Keratinocyte (primary cell): Measurements from ENCODE around the gene NOTCH3. TPM values are rescaled to one million over a fixed set of nuclear protein-coding genes. Genes with fewer than 3 reads are reported as not detected.

ENCODE experiments used
- DNase-seq: peaks from one replicate; pipeline ENCODE4 v3.0.0-alpha.2; 2011; ENCODE audit warnings: low read depth, missing footprints, low spot score
- FAIRE-seq: peaks from 2 replicates; lab custom pipeline; 2011; peaks lifted over from hg19 to GRCh38; lab: Jason Lieb, UNC
- H2AFZ ChIP-seq: 2 replicates; pipeline ENCODE4 v1.6.0; 2012; ENCODE audit warnings: low read length, control low read depth, inconsistent platforms; ENCODE audit not compliant: control insufficient read depth
- H3K27ac ChIP-seq: 2 replicates; pipeline ENCODE4 v1.5.1; 2011; ENCODE audit warnings: low read length; ENCODE audit not compliant: control insufficient read depth, insufficient read depth
- H3K27me3 ChIP-seq: 3 replicates; pipeline ENCODE4 v1.6.0; 2011; ENCODE audit warnings: low read length; ENCODE audit not compliant: control insufficient read depth, insufficient read depth; ENCODE audit errors: extremely low read depth
- H3K36me3 ChIP-seq, 2 experiments: 2 replicates in 1 of 2; 3 replicates in 1 of 2; pipeline ENCODE4 v1.5.1; 2011; ENCODE audit warnings: low read length in 2 of 2, mild to moderate bottlenecking in 1 of 2; ENCODE audit not compliant: control insufficient read depth in 2 of 2, insufficient read depth in 2 of 2; ENCODE audit errors: extremely low read depth in 1 of 2
- H3K4me1 ChIP-seq: 3 replicates; pipeline ENCODE4 v1.5.1; 2011; ENCODE audit warnings: low read length; ENCODE audit not compliant: control insufficient read depth, insufficient read depth; ENCODE audit errors: extremely low read depth
- H3K4me2 ChIP-seq: 3 replicates; pipeline ENCODE4 v1.6.0; 2011; ENCODE audit warnings: low read depth, low read length; ENCODE audit not compliant: control insufficient read depth, insufficient read depth; ENCODE audit errors: extremely low read depth
- H3K4me3 ChIP-seq, 3 experiments: fragments of 200-600 bp in 1 of 3; sonication (generic) in 1 of 3; 2 replicates in 2 of 3; 3 replicates in 1 of 3; pipeline ENCODE4 v1.5.1; 2011 to 2016; ENCODE audit warnings: low read length in 3 of 3, mild to moderate bottlenecking in 3 of 3, control low read depth in 2 of 3, inconsistent platforms in 1 of 3, low read depth in 1 of 3, mixed read lengths in 1 of 3, mixed run types in 1 of 3, moderate library complexity in 1 of 3; ENCODE audit not compliant: control insufficient read depth in 2 of 3, insufficient read depth in 2 of 3; ENCODE audit errors: extremely low read depth in 1 of 3
- H3K79me2 ChIP-seq: 2 replicates; pipeline ENCODE4 v1.6.0; 2012; ENCODE audit warnings: low read length; ENCODE audit not compliant: control insufficient read depth, insufficient read depth
- H3K9ac ChIP-seq: 3 replicates; pipeline ENCODE4 v1.6.0; 2011; ENCODE audit warnings: low read length; ENCODE audit not compliant: control insufficient read depth, insufficient read depth; ENCODE audit errors: extremely low read depth
- H3K9me1 ChIP-seq: 3 replicates; pipeline ENCODE4 v1.6.0; 2011; ENCODE audit warnings: low read length; ENCODE audit not compliant: control insufficient read depth, insufficient read depth; ENCODE audit errors: extremely low read depth
- H3K9me3 ChIP-seq: 2 replicates; pipeline ENCODE4 v1.5.1; 2012; ENCODE audit warnings: low read depth, low read length; ENCODE audit not compliant: control insufficient read depth
- H4K20me1 ChIP-seq: 3 replicates; pipeline ENCODE4 v1.6.0; 2011; ENCODE audit warnings: low read length; ENCODE audit not compliant: control insufficient read depth, insufficient read depth; ENCODE audit errors: extremely low read depth
- EZH2 ChIP-seq: IDR thresholded peaks from one replicate; pipeline ENCODE4 v1.6.1; 2012; ENCODE audit warnings: inconsistent platforms, mild to moderate bottlenecking, low read length, moderate library complexity
- dilution Hi-C: fragments of 300-500 bp; cut with MboI; formaldehyde crosslinking; loops from one replicate; pipeline ENCODE4 v1.7.0; 2020; ENCODE audit warnings: low sequenced_read_pairs; ENCODE audit not compliant: extremely low pct_ligation_motif_present
- polyA plus RNA-seq, 5 experiments: library from polyadenylated mRNA; depleted of rRNA in 3 of 5; stranded (reverse) in 3 of 5; stranded (forward) in 1 of 5; unstranded in 1 of 5; fragments of >200 nt; gene quantifications; 1 replicate in 1 of 5; 2 replicates in 3 of 5; 3 replicates in 1 of 5; pipeline versions ENCODE4 v1.2.1 to v1.2.3, GENCODE V29; 2011 to 2012; ENCODE audit warnings: missing spikeins in 2 of 5, low read depth in 1 of 5, low replicate concordance in 1 of 5
- TF ChIP-seq, protein P1 (sequence below), 3 experiments: IDR thresholded peaks in 1 of 3; conservative IDR thresholded peaks in 1 of 3; optimal IDR thresholded peaks in 1 of 3; 2 replicates in 2 of 3; 3 replicates in 1 of 3; pipeline versions ENCODE3 to v1.5.1; 2011; ENCODE audit warnings: low read length in 3 of 3, mild to moderate bottlenecking in 3 of 3, moderate library complexity in 2 of 3, control low read depth in 1 of 3, inconsistent platforms in 1 of 3; ENCODE audit not compliant: insufficient read depth in 2 of 3; ENCODE audit errors: extremely low read depth in 1 of 3

NOTCH3 gene
- polyA plus RNA-seq, 1 donor (not counting 4 experiments of a cell fraction or from before 2014, with no cell fraction given): 4.1 TPM

DNA sequence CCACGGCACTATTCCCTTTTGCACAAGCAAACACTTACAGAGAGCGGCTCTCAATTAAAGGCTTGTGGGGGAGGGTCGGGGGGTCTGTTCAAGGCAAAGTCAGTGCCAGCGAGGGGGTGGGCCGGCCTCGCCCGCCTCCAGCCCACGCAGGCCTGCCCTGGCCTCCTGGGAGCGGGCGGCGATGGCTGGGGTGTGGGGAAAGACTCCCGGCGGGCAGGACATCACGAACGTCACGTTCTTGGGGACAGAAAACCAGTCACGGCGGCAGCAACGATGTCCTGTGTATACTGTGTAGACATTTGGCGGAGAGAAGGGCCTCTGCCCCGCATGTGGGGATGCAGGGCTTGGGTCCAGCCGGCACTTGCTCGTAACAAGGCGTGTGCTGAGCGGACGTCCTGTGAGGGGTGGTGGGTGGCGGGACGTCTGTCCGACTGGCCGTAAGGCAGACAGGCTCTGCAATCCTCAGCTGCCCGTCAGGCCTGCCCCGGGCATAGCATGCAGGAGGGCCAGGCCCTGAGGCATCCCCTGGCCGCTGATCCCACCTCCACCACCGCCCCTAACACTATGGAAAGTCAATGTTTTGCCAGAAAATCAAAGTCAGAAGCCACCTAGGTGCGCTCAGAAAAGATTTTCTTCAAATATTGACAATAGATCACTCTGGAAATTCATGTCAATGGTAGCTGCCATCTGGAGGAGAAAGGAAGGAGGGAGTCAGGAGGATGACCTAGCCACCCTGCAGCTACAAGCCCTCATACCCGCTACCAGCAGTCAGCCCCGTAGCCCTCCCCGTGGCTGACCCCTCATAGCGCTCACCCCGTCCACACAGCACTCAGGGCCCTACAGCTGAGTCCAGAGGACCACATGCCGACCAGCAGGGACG, 37.2 kb upstream of the NOTCH3 start:
- Histone ChIP-seq H2AFZ (no peak overlapping the region), H3K4me2 (no peak overlapping the region), H3K9me3 (no peaks in the 10 kb centered on the region), H3K4me1 (peaks cover 14% of the 10 kb centered on the region), H3K4me3 (no peak overlapping the region), H3K27ac (no peak overlapping the region), H4K20me1 (peaks cover 7% of the 10 kb centered on the region), H3K79me2 (no peaks in the 10 kb centered on the region), H3K9ac (no peak overlapping the region), H3K36me3 (peaks cover 37 to 41% of the 10 kb centered on the region in 2 experiments), H3K27me3 (no peaks in the 10 kb centered on the region), H3K9me1 (peaks cover 3% of the 10 kb centered on the region)
- no peak for FAIRE-seq
- TF ChIP-seq EZH2: no peak
- TF ChIP-seq, protein P1, sequence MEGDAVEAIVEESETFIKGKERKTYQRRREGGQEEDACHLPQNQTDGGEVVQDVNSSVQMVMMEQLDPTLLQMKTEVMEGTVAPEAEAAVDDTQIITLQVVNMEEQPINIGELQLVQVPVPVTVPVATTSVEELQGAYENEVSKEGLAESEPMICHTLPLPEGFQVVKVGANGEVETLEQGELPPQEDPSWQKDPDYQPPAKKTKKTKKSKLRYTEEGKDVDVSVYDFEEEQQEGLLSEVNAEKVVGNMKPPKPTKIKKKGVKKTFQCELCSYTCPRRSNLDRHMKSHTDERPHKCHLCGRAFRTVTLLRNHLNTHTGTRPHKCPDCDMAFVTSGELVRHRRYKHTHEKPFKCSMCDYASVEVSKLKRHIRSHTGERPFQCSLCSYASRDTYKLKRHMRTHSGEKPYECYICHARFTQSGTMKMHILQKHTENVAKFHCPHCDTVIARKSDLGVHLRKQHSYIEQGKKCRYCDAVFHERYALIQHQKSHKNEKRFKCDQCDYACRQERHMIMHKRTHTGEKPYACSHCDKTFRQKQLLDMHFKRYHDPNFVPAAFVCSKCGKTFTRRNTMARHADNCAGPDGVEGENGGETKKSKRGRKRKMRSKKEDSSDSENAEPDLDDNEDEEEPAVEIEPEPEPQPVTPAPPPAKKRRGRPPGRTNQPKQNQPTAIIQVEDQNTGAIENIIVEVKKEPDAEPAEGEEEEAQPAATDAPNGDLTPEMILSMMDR (optimal IDR thresholded peaks at IDR 0.05 in 1 of 3, IDR thresholded peaks at IDR 0.05 in 1 of 3, conservative IDR thresholded peaks at IDR 0.05 in 1 of 3; ENCODE audit: extremely low read depth in 1 of 3, insufficient read depth in 2 of 3, low read length in 3 of 3): no peak
- dilution Hi-C loops: no loop called here
- no peak for DNase-seq

GRCh38 chr19:15236886-15237285, 36.1 kb upstream of the NOTCH3 start:
- dilution Hi-C loops: no loop called here
- Histone ChIP-seq H2AFZ (no peak overlapping the region), H3K4me2 (no peak overlapping the region), H3K4me1 (peaks cover 17% of the 10 kb centered on the region), H3K36me3 (peaks cover 33 to 34% of the 10 kb centered on the region in 2 experiments), H3K9me1 (peaks cover 3% of the 10 kb centered on the region), H3K9ac (no peak overlapping the region), H4K20me1 (peaks cover 7% of the 10 kb centered on the region), H3K79me2 (no peaks in the 10 kb centered on the region), H3K27me3 (peaks cover 9% of the 10 kb centered on the region), H3K4me3 (no peak overlapping the region), H3K27ac (no peak overlapping the region), H3K9me3 (no peaks in the 10 kb centered on the region)
- FAIRE-seq (no peak), DNase-seq (no peak)
- TF ChIP-seq, protein P1 (optimal IDR thresholded peaks at IDR 0.05 in 1 of 3, IDR thresholded peaks at IDR 0.05 in 1 of 3, conservative IDR thresholded peaks at IDR 0.05 in 1 of 3; ENCODE audit: extremely low read depth in 1 of 3, insufficient read depth in 2 of 3, low read length in 3 of 3): no peak
- no peak for TF ChIP-seq EZH2
